ENCODE measurements around the gene GANC.

The GANC gene

DNA sequence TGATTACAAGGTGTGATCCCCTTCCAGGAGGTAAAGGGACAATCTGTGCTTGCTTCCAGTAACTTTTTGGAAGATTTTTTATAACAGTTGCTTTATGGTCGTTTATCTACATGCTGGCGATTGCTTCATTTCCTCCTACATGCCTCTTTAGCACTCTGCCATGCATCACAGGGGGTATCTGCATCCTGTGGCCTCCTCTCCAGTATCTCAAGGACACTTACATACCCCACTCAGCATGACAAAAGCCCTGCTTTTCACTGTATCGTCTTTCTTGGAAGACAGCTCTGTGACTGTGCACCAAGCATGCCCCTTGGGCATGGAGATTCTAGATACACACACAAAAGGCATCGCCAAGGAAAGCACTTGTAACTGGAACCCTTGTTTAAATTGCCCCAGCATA lies 111.6 kb downstream of the GANC start:
- DNase-seq (ENCODE audit: low read depth) = no peak

GRCh38 chr15:42385206-42385979 lies 112.4 kb downstream of the GANC start:
- DNase-seq (ENCODE audit: low read depth) = no peak

GRCh38 chr15:42385980-42386700 lies 113.1 kb downstream of the GANC start:
- no peak for DNase-seq (ENCODE audit: low read depth)

GRCh38 chr15:42387603-42388002 lies 114.6 kb downstream of the GANC start:
- DNase-seq (ENCODE audit: low read depth) = no peak

- DNase-seq (ENCODE audit: low read depth) = no peak
Observed at GRCh38 chr15:42392309-42393024, 119.5 kb downstream of the GANC start.

GRCh38 chr15:42394106-42394505 lies 121.1 kb downstream of the GANC start:
- no peak for DNase-seq (ENCODE audit: low read depth)

DNA sequence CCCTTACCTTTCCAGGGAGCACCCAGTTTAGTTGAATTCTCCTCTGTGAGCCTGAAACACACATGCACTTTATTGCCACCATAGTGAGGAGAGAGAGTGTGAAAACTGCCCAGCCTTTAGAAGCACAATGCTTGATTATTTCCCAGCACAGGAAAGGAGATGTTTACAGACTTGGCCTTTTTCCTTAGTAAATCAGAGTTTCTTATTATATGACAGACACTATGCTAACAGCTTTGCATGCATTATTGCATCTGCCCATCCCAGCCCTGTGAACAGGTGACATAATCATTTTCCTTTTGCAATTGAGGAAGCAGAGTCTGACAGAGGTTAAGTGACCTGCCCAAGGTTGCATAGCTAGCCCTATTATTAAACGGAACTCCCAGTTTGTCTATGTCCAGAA lies 122.8 kb downstream of the GANC start:
- no peak for DNase-seq (ENCODE audit: low read depth)

- no peak for DNase-seq (ENCODE audit: low read depth)
Observed at GRCh38 chr15:42401544-42402454, 128.8 kb downstream of the GANC start.

DNA sequence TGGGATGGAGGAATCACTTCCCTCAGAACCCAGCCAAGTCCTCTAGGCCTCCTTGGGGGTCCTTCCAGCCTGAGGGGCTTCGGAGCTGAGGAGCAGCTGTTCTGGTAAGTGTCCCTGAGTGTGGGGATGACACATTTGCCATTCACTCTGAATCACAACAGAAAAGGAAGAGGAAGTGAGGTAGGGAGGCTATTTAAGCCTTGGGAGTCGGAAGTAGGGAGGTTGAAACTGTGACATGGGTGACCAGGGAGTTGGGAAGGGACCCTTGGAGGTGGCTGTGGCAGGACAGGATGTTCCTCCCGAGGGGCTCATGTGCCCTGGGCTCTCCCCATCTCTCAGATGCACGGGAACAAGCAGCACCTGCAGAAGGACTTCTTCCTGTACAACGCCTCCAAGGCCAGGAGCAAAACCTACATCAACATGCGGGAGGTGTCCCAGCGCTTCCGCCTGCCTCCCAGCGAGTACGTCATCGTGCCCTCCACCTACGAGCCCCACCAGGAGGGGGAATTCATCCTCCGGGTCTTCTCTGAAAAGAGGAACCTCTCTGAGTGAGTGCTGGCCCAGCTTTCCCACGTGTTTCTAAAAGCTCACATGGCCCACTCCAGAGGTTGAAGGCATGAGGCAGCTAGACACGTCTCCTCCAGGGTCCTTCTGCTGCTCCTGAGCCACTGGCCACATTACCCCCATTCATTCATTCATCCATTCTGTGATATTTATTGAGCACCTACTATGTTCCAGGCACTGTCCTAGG lies 129.6 kb downstream of the GANC start:
- no peak for DNase-seq (ENCODE audit: low read depth)

GRCh38 chr15:42403389-42403788 lies 130.4 kb downstream of the GANC start:
- DNase-seq (ENCODE audit: low read depth) = no peak

DNA sequence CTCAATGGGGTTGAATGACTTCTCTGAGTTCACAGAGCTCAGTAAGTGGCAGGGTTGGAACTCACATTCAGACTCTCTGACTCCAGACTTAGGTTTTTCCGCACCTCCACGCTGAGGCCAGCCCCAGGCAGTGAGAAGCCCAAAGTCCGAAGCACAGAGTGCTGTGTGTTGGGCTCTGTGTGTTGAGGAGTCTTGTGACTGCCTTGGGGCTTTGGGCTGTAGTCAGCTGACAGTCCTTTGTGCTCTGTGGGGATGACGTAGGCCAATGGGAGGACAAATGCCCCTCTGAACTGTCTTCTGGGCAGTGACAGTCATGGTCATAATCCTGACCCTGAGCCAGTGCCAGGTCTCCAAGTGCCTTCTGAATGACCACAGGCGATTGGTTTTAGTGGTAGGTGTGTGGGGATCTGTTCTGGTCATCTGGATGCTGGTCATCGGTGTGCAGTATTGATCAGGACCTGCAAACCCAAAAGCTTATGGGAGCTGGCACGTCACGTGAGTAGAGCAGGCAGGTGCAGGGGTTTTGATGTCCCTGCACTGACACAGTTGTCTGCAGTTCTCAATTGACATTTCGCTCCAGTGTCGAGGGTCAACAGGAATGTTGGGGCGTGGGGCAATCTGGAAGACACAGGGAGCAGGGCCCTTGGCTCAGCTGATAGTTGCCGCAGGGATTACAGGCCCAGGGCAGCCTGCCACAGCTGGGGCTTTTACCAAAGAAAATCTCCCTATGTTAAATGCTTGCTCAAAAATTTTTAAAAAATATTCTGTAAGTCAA lies 131.6 kb downstream of the GANC start:
- no peak for DNase-seq (ENCODE audit: low read depth)

DNA sequence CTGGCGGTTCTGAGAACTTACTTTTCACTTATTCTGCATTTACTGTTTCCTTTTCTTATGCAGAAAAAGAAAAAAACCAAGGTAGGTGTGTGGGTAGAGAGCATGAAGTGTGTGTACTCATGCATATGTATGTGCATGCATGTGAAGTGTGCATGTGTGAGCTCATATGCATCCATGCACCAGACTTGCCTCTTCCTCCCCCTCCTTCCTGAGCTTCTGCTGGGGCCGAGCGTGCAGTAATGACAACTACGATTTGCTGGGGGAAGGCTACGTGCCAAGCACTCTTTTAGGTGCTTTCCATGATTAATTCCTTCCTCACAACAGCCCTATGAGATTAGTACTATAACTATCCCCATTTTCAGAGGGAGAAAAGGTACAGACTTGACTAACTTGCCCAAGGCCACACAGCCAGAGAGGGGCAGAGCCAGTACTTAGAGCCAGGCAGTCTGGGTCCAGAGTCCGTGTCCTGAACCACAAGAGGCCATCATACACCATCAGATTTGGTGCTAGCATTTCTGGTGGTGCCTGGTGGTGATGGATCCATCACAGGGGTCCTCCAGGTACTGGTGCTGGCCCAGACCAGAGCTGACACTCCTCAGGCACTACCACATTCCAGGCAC lies 133.0 kb downstream of the GANC start:
- DNase-seq (ENCODE audit: low read depth) = no peak
